Dendritic cell treated with granulocyte-macrophage colony-stimulating factor and Interleukin-4, amounts not matched to agents 40 ng/mL and 50 ng/mL, for 4 days (primary cell): ENCODE results near the gene GRIFIN.

Experiments
- H3K27ac Mint-ChIP-seq: one replicate; pipeline ENCODE4 v1.8.0; 2022; ENCODE audit warnings: mild to moderate bottlenecking, mixed read lengths
- H3K27me3 Mint-ChIP-seq: one replicate; pipeline ENCODE4 v1.8.0; 2022; ENCODE audit warnings: mild to moderate bottlenecking, mixed read lengths
- H3K36me3 Mint-ChIP-seq: one replicate; pipeline ENCODE4 v1.8.0; 2022; ENCODE audit warnings: low read depth, mixed read lengths
- H3K4me1 Mint-ChIP-seq: one replicate; pipeline ENCODE4 v1.8.0; 2022; ENCODE audit warnings: low read depth, mixed read lengths
- H3K4me3 Mint-ChIP-seq: one replicate; pipeline ENCODE4 v1.8.0; 2022; ENCODE audit warnings: mild to moderate bottlenecking, moderate library complexity, mixed read lengths
- H3K9me3 Mint-ChIP-seq: one replicate; pipeline ENCODE4 v1.8.0; 2022; ENCODE audit warnings: mixed read lengths
- intact Hi-C: fragments of 100-400 bp; cut with micrococcal nuclease; formaldehyde crosslinking; loops from one replicate; pipeline ENCODE4 v1.15.0; 2022

GRIFIN gene

GRCh38 chr7:2476298-2476697, at the start of gene GRIFIN:
TSS of gene GRIFIN (minus strand) at chr7:2476398. CDS start at chr7:2476383, 15 bp downstream.
- Mint-ChIP-seq H3K9me3 (no peaks in the 10 kb centered on the region), H3K36me3 (no peaks in the 10 kb centered on the region), H3K4me3 (no peak within 1 kb of the TSS), H3K27ac (peak within 1 kb of the TSS; percentile 4), H3K4me1 (peaks cover 23% of the 10 kb centered on the region), H3K27me3 (peaks cover 55% of the 10 kb centered on the region)
- intact Hi-C loops, result loop anchor here (5.0 kb wide), 2 partner anchors 41 to 81 kb away; partner anchors contain the start of genes BRAT1, IQCE and LFNG

GRCh38 chr7:2524808-2525657, 48.8 kb upstream of the GRIFIN start:
- no peaks in the 10 kb centered on the region for H3K27me3 Mint-ChIP-seq
- intact Hi-C loops, result loop anchor here (5.0 to 10.0 kb wide), 3 partner anchors 32 to 110 kb away; partner anchors contain the start of genes BRAT1, IQCE and TTYH3
- H3K9me3 Mint-ChIP-seq, result no peaks in the 10 kb centered on the region
- H3K27ac Mint-ChIP-seq, result peak overlapping the region; percentile 98
- peaks cover 83% of the 10 kb centered on the region for H3K36me3 Mint-ChIP-seq
- H3K4me3 Mint-ChIP-seq, result peak overlapping the region; percentile 37
- peaks cover 91% of the 10 kb centered on the region for H3K4me1 Mint-ChIP-seq

GRCh38 chr7:2523941-2524807, 48.0 kb upstream of the GRIFIN start:
- Mint-ChIP-seq H3K27me3 (no peaks in the 10 kb centered on the region), H3K4me1 (peaks cover 83% of the 10 kb centered on the region), H3K4me3 (peak overlapping the region; percentile 100), H3K36me3 (peaks cover 85% of the 10 kb centered on the region), H3K27ac (peak overlapping the region; percentile 87), H3K9me3 (no peaks in the 10 kb centered on the region)
- intact Hi-C loops, result loop anchor here (5.0 to 10.0 kb wide), 2 partner anchors 33 to 111 kb away; partner anchors contain the start of genes BRAT1, IQCE and TTYH3

GRCh38 chr7:2523461-2523936, 47.3 kb upstream of the GRIFIN start:
- peaks cover 76% of the 10 kb centered on the region for H3K4me1 Mint-ChIP-seq
- peak overlapping the region; percentile 87 for H3K27ac Mint-ChIP-seq
- no peaks in the 10 kb centered on the region for H3K9me3 Mint-ChIP-seq
- peak overlapping the region; percentile 100 for H3K4me3 Mint-ChIP-seq
- H3K36me3 Mint-ChIP-seq, result peaks cover 79% of the 10 kb centered on the region
- H3K27me3 Mint-ChIP-seq, result no peaks in the 10 kb centered on the region
- intact Hi-C loops, result loop anchor here (5.0 to 10.0 kb wide), 2 partner anchors 34 to 111 kb away; partner anchors contain the start of genes BRAT1, IQCE and TTYH3

- Mint-ChIP-seq H3K27me3 (peaks cover 4% of the 10 kb centered on the region), H3K9me3 (no peaks in the 10 kb centered on the region), H3K36me3 (peaks cover 73% of the 10 kb centered on the region), H3K4me3 (peak overlapping the region; percentile 100), H3K27ac (peak overlapping the region; percentile 87), H3K4me1 (peaks cover 75% of the 10 kb centered on the region)
- intact Hi-C loops, result loop anchor here (5.0 to 10.0 kb wide), 2 partner anchors 34 to 112 kb away; partner anchors contain the start of genes BRAT1, IQCE and TTYH3
These were observed 46.7 kb upstream of the GRIFIN start for GRCh38 chr7:2522780-2523433.

- peak overlapping the region; percentile 100 for H3K4me3 Mint-ChIP-seq
- peaks cover 74% of the 10 kb centered on the region for H3K4me1 Mint-ChIP-seq
- H3K36me3 Mint-ChIP-seq, result peaks cover 64% of the 10 kb centered on the region
- no peaks in the 10 kb centered on the region for H3K9me3 Mint-ChIP-seq
- intact Hi-C loops, result loop anchor here (5.0 to 10.0 kb wide), 2 partner anchors 35 to 113 kb away; partner anchors contain the start of genes BRAT1, IQCE and TTYH3
- peak overlapping the region; percentile 87 for H3K27ac Mint-ChIP-seq
- H3K27me3 Mint-ChIP-seq, result peaks cover 8% of the 10 kb centered on the region
These were observed 45.9 kb upstream of the GRIFIN start for GRCh38 chr7:2521952-2522591.

- intact Hi-C loops, result loop anchor here (5.0 to 10.0 kb wide), 2 partner anchors 36 to 113 kb away; partner anchors contain the start of genes BRAT1, IQCE and TTYH3
- Mint-ChIP-seq H3K27ac (peak overlapping the region; percentile 87), H3K4me3 (peak overlapping the region; percentile 100), H3K9me3 (no peaks in the 10 kb centered on the region), H3K4me1 (peaks cover 69% of the 10 kb centered on the region), H3K36me3 (peaks cover 57% of the 10 kb centered on the region), H3K27me3 (peaks cover 8% of the 10 kb centered on the region)
These were observed 45.1 kb upstream of the GRIFIN start for GRCh38 chr7:2521341-2521745.

GRCh38 chr7:2520761-2521290, 44.6 kb upstream of the GRIFIN start:
- peaks cover 67% of the 10 kb centered on the region for H3K4me1 Mint-ChIP-seq
- intact Hi-C loops, result loop anchor here (5.0 to 10.0 kb wide), 2 partner anchors 36 to 114 kb away; partner anchors contain the start of genes BRAT1, IQCE and TTYH3
- no peaks in the 10 kb centered on the region for H3K9me3 Mint-ChIP-seq
- H3K36me3 Mint-ChIP-seq, result peaks cover 52% of the 10 kb centered on the region
- peak overlapping the region; percentile 87 for H3K27ac Mint-ChIP-seq
- peak overlapping the region; percentile 100 for H3K4me3 Mint-ChIP-seq
- H3K27me3 Mint-ChIP-seq, result peaks cover 8% of the 10 kb centered on the region

GRCh38 chr7:2520131-2520760, 44.0 kb upstream of the GRIFIN start:
- Mint-ChIP-seq H3K27me3 (peaks cover 8% of the 10 kb centered on the region), H3K9me3 (no peaks in the 10 kb centered on the region), H3K36me3 (peaks cover 46% of the 10 kb centered on the region), H3K4me1 (peaks cover 61% of the 10 kb centered on the region), H3K27ac (peak overlapping the region; percentile 87), H3K4me3 (peak overlapping the region; percentile 100)
- intact Hi-C loops, result loop anchor here (5.0 to 10.0 kb wide), 2 partner anchors 37 to 115 kb away; partner anchors contain the start of genes BRAT1, IQCE and TTYH3

GRCh38 chr7:2519119-2519930, 43.1 kb upstream of the GRIFIN start, which contains the start of gene LFNG:
TSS of gene LFNG (plus strand) at chr7:2519774. CDS start at chr7:2519862, 88 bp downstream.
- peaks cover 8% of the 10 kb centered on the region for H3K27me3 Mint-ChIP-seq
- peak within 1 kb of the TSS; percentile 87 for H3K27ac Mint-ChIP-seq
- H3K4me1 Mint-ChIP-seq, result peaks cover 54% of the 10 kb centered on the region
- peaks cover 38% of the 10 kb centered on the region for H3K36me3 Mint-ChIP-seq
- intact Hi-C loops, result loop anchor here (1.0 to 5.0 kb wide), 2 partner anchors 8 to 42 kb away; partner anchors contain the start of gene GRIFIN
- H3K9me3 Mint-ChIP-seq, result no peaks in the 10 kb centered on the region
- H3K4me3 Mint-ChIP-seq, result peak within 1 kb of the TSS; percentile 100

GRCh38 chr7:2518737-2519118, 42.5 kb upstream of the GRIFIN start:
- H3K4me3 Mint-ChIP-seq, result peak overlapping the region; percentile 64
- H3K9me3 Mint-ChIP-seq, result no peaks in the 10 kb centered on the region
- H3K36me3 Mint-ChIP-seq, result peaks cover 32% of the 10 kb centered on the region
- H3K27ac Mint-ChIP-seq, result peak overlapping the region; percentile 62
- peaks cover 8% of the 10 kb centered on the region for H3K27me3 Mint-ChIP-seq
- H3K4me1 Mint-ChIP-seq, result peaks cover 48% of the 10 kb centered on the region
- intact Hi-C loops, result loop anchor here (1.0 to 5.0 kb wide), 2 partner anchors 7 to 41 kb away; partner anchors contain the start of gene GRIFIN
